Effector memory CD4-positive, alpha-beta T cell (primary cell): Measurements from ENCODE around the gene DMRTB1.

ENCODE experiments used
- DNase-seq, 3 donors: peaks; one replicate each; pipeline ENCODE4 v3.0.0-alpha.2; 2020
- H3K27ac ChIP-seq: 2 replicates; pipeline ENCODE4 v1.7.0; 2013; ENCODE audit warnings: mild to moderate bottlenecking, low read length, moderate library complexity; ENCODE audit not compliant: insufficient read depth, poor library complexity, severe bottlenecking
- H3K27me3 ChIP-seq: replicated peaks from 2 replicates; pipeline ENCODE4 v1.7.0; 2013; ENCODE audit warnings: mild to moderate bottlenecking, low read length; ENCODE audit not compliant: insufficient read depth, control insufficient read depth, poor library complexity, severe bottlenecking
- H3K36me3 ChIP-seq: 2 replicates; pipeline ENCODE4 v1.7.0; 2013; ENCODE audit warnings: mild to moderate bottlenecking, low read length, moderate library complexity; ENCODE audit not compliant: control insufficient read depth, insufficient read depth
- H3K4me1 ChIP-seq: 2 replicates; pipeline ENCODE4 v1.7.0; 2013; ENCODE audit warnings: low read length, mild to moderate bottlenecking; ENCODE audit not compliant: control insufficient read depth, insufficient read depth, poor library complexity, severe bottlenecking
- H3K4me3 ChIP-seq: 2 replicates; pipeline ENCODE4 v1.7.0; 2013; ENCODE audit warnings: low read length, low read depth, mild to moderate bottlenecking; ENCODE audit not compliant: insufficient read depth, poor library complexity, severe bottlenecking
- H3K9me3 ChIP-seq: 2 replicates; pipeline ENCODE4 v1.7.0; 2013; ENCODE audit warnings: mild to moderate bottlenecking, low read length, moderate library complexity; ENCODE audit not compliant: control insufficient read depth

Gene DMRTB1

GRCh38 chr1:53462769-53463501 lies 3.7 kb downstream of the DMRTB1 start:
- Histone ChIP-seq H3K4me3 (no peak overlapping the region), H3K9me3 (no peaks in the 10 kb centered on the region), H3K27ac (no peak overlapping the region), H3K4me1 (no peaks in the 10 kb centered on the region), H3K36me3 (no peaks in the 10 kb centered on the region), H3K27me3 (no peaks in the 10 kb centered on the region)
- no peak for DNase-seq

- no peak overlapping the region for H3K27ac ChIP-seq
- H3K9me3 ChIP-seq = no peaks in the 10 kb centered on the region
- no peaks in the 10 kb centered on the region for H3K36me3 ChIP-seq
- no peak overlapping the region for H3K4me3 ChIP-seq
- H3K27me3 ChIP-seq = no peaks in the 10 kb centered on the region
- H3K4me1 ChIP-seq = no peaks in the 10 kb centered on the region
- DNase-seq = no peak
These were observed 5.0 kb downstream of the DMRTB1 start for GRCh38 chr1:53463961-53464899.

GRCh38 chr1:53465023-53465957 lies 6.1 kb downstream of the DMRTB1 start:
- no peaks in the 10 kb centered on the region for H3K27me3 ChIP-seq

GRCh38 chr1:53467391-53467790 lies 8.2 kb downstream of the DMRTB1 start:
- no peak for DNase-seq
- no peaks in the 10 kb centered on the region for H3K36me3 ChIP-seq
- H3K4me3 ChIP-seq = no peak overlapping the region
- no peaks in the 10 kb centered on the region for H3K4me1 ChIP-seq
- no peaks in the 10 kb centered on the region for H3K27me3 ChIP-seq
- H3K9me3 ChIP-seq = no peaks in the 10 kb centered on the region
- no peak overlapping the region for H3K27ac ChIP-seq

More at GRCh38 chr1:53465023-53465957, 6.1 kb downstream of the DMRTB1 start:
- no peak for DNase-seq
- H3K4me1 ChIP-seq = no peaks in the 10 kb centered on the region
- H3K27ac ChIP-seq = no peak overlapping the region
- no peak overlapping the region for H3K4me3 ChIP-seq
- no peaks in the 10 kb centered on the region for H3K9me3 ChIP-seq
- H3K36me3 ChIP-seq = no peaks in the 10 kb centered on the region

GRCh38 chr1:53468374-53468773 lies 9.2 kb downstream of the DMRTB1 start:
- no peaks in the 10 kb centered on the region for H3K4me1 ChIP-seq
- no peaks in the 10 kb centered on the region for H3K36me3 ChIP-seq

GRCh38 chr1:53469373-53469772 lies 10.2 kb downstream of the DMRTB1 start:
- Histone ChIP-seq H3K4me3 (no peak overlapping the region), H3K36me3 (no peaks in the 10 kb centered on the region), H3K27me3 (no peaks in the 10 kb centered on the region), H3K9me3 (no peaks in the 10 kb centered on the region), H3K27ac (no peak overlapping the region), H3K4me1 (no peaks in the 10 kb centered on the region)
- no peak for DNase-seq

More at GRCh38 chr1:53468374-53468773, 9.2 kb downstream of the DMRTB1 start:
- Histone ChIP-seq H3K4me3 (no peak overlapping the region), H3K27ac (no peak overlapping the region), H3K27me3 (no peaks in the 10 kb centered on the region), H3K9me3 (no peaks in the 10 kb centered on the region)
- DNase-seq = no peak

GRCh38 chr1:53470155-53470554 lies 11.0 kb downstream of the DMRTB1 start:
- Histone ChIP-seq H3K9me3 (no peaks in the 10 kb centered on the region), H3K4me1 (no peaks in the 10 kb centered on the region), H3K27ac (no peak overlapping the region), H3K4me3 (no peak overlapping the region), H3K36me3 (no peaks in the 10 kb centered on the region), H3K27me3 (no peaks in the 10 kb centered on the region)
- no peak for DNase-seq

GRCh38 chr1:53470584-53470983 lies 11.4 kb downstream of the DMRTB1 start:
- no peaks in the 10 kb centered on the region for H3K4me1 ChIP-seq
- no peak for DNase-seq
- H3K27ac ChIP-seq = no peak overlapping the region
- H3K4me3 ChIP-seq = no peak overlapping the region
- H3K9me3 ChIP-seq = no peaks in the 10 kb centered on the region
- no peaks in the 10 kb centered on the region for H3K36me3 ChIP-seq
- no peaks in the 10 kb centered on the region for H3K27me3 ChIP-seq

GRCh38 chr1:53471000-53471399 lies 11.8 kb downstream of the DMRTB1 start:
- no peak for DNase-seq
- Histone ChIP-seq H3K4me1 (no peaks in the 10 kb centered on the region), H3K36me3 (no peaks in the 10 kb centered on the region), H3K27ac (no peak overlapping the region), H3K9me3 (no peaks in the 10 kb centered on the region), H3K27me3 (no peaks in the 10 kb centered on the region), H3K4me3 (no peak overlapping the region)
